ENCODE data around the gene CENPN.

- TF ChIP-seq, protein P1, sequence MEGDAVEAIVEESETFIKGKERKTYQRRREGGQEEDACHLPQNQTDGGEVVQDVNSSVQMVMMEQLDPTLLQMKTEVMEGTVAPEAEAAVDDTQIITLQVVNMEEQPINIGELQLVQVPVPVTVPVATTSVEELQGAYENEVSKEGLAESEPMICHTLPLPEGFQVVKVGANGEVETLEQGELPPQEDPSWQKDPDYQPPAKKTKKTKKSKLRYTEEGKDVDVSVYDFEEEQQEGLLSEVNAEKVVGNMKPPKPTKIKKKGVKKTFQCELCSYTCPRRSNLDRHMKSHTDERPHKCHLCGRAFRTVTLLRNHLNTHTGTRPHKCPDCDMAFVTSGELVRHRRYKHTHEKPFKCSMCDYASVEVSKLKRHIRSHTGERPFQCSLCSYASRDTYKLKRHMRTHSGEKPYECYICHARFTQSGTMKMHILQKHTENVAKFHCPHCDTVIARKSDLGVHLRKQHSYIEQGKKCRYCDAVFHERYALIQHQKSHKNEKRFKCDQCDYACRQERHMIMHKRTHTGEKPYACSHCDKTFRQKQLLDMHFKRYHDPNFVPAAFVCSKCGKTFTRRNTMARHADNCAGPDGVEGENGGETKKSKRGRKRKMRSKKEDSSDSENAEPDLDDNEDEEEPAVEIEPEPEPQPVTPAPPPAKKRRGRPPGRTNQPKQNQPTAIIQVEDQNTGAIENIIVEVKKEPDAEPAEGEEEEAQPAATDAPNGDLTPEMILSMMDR (IDR thresholded peaks at IDR 0.05): no peak
- TF ChIP-seq POLR2AphosphoS5 (IDR thresholded peaks at IDR 0.05) (no peak), POLR2A (IDR thresholded peaks at IDR 0.05; ENCODE audit: low read depth) (no peak), EP300 (IDR thresholded peaks at IDR 0.05) (no peak)
Observed at GRCh38 chr16:80986557-80986956, 20.5 kb upstream of the CENPN start.

All from esophagus muscularis mucosa (tissue), 4 donors.